Central memory CD4-positive, alpha-beta T cell (primary cell): ENCODE measurements around the gene CUBN.

ENCODE experiments used
- DNase-seq: peaks from one replicate; pipeline ENCODE4 v3.0.0; 2022

The CUBN gene

GRCh38 chr10:16905320-16905719, 224.3 kb downstream of the CUBN start:
- no peak for DNase-seq

- no peak for DNase-seq
Observed at GRCh38 chr10:16904639-16905061, 225.0 kb downstream of the CUBN start.

DNA sequence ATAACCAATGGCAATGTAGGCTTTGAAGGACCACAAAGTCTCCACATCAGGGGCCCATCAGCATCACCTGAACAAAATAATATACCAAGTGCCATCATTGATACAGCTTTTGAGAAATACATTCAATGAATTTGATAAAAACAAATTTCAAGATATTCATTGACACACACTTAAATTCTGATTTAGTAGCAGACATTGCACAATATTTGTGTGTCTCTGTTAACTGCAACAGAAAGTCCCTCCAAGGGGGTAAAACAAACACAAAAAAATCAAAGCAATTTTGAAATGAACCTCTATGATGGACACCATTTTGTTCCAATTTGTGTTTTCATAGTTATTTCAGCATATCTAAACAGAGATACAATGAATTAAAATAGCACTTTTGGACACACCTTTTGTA, 225.6 kb downstream of the CUBN start:
- DNase-seq: no peak

DNA sequence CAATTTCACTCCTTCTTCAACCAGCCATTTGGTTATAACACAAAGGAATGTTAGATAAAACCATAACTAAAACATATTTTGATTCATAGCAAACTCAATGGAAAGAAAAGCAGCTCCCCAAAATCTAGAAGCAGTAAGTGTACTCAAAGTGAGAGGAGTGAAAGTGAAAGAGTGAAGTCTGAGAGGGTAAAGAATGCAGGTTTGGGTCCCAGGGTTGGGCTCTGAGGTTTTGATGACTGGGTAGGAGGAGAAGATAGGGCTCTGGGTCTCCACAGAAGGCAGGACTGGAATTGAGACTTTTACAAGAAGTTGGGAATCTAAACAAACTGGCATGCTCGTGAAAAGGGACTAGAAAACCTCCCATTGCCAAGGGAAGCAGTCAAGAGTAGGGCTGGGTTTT, 227.0 kb downstream of the CUBN start:
- no peak for DNase-seq

DNA sequence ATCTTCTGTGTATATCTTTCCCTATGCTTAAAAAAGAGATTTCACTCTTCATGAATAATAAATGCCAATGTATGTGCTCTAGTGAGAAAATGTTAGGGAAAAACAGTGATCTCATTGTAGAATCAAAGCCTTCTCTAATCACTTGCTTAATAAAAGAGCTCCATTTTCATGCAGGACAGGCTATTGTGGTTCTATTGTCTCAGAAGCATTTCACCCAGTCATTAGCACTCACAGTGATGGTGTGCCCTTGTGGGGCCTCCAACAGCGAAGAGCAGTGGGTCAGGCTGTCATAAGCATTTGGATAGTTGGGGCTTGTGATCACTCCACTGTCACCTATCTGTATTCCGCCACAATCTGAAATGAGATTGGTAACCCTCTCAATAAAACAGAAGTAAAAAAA, 228.5 kb downstream of the CUBN start:
- DNase-seq: no peak

DNA sequence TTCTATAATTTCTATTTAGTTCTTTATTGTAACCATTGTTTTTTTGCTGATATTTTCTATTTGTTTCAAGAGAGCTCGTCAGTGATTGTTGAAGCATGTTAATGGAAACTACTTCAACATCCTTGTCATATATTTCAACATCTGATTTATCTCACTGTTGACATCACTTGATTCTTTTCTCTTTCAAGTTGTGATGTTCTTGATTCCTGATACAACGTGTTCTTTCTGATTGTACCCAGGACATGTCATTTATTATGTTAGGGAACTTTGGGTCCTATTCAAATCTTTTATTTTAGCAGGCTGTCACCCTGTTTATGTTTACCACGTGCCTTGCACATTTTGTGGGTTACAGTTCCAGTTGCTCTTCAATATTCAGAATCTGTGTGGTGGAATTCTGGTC, 232.6 kb downstream of the CUBN start:
- DNase-seq: no peak

- no peak for DNase-seq
Observed at GRCh38 chr10:16894821-16895220, 234.8 kb downstream of the CUBN start.

DNA sequence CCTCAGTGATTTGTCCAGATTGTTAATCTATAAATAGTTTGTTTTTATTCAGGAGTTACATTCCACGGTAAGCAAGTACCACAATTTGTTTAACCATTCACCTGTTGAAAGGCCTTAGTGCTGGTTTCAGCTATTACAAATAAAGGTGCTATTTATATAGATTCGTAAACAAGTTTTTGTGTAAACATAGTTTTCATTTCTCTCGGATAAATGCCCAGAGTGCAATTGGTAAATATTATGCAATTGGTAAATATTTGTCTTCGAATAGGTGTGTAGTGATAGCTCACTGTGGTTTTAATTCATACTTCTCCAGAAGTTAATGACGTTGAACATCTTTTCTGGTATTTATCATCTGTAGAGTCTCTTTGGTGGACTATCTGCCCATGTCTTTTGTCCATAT, 235.9 kb downstream of the CUBN start:
- no peak for DNase-seq

DNA sequence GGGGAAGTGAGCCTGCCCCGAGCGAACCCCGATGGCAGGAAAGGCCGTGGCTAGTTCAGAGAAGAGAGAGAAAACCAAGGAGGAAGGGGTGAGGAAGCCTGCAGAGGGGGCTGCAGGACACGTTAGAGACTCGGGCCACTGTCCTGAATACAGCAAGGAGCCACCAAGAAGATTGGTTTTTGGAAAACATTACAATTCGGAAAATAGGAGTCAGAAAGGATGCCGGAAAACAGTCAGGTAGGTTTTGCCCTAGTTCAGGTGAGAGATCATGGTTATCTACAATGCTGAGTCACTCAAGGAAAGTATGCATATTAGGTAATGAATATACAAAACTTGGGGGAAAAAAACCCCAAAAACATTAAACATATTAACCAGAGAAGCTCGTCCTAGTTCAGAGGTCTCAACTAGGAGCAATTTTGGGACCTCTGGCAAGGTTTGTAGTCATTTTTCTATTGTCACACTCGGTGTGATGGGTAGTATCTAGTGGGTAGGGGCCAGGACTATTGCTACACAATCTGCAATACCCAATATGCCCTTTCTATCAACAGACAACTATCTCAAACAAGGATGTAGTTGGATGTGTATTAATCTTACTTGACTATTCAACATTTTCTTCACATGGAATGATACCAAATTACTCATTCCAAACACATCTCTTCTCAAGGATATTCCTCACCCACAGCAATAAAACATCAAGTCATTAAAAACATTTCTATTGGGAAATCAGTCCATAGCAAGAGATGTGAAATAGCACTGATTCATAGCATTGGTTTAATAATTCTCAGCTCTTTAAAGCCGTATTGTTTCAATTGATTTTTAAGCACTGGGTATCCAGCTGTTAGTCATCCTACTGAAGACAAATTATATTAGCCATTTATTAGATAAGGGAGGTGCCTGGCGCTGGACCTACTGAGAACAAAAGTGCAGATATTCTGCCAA, 238.0 kb downstream of the CUBN start:
- peak; percentile 3 for DNase-seq

DNA sequence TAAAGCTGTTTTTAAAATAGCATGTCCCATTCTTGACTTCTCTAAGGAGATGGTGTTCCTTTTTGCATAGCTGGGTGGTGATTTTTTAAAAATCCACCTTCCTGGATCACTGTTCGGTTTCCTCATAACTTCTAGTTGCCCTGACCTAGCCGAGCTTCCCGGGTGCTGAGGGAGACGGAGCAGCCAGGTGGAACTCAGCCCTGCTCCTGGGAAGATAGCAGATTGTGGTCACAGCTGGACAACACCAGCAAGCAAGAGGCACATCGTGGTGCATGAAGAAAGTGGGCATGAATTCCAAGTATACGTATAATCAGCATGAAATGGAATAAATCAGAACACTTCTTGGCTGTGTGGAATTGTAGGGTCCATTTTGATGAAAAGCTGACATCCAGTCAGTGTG, 238.9 kb downstream of the CUBN start:
- no peak for DNase-seq

GRCh38 chr10:16887565-16887964, 242.0 kb downstream of the CUBN start:
- no peak for DNase-seq

GRCh38 chr10:16886031-16886430, 243.6 kb downstream of the CUBN start:
- no peak for DNase-seq

DNA sequence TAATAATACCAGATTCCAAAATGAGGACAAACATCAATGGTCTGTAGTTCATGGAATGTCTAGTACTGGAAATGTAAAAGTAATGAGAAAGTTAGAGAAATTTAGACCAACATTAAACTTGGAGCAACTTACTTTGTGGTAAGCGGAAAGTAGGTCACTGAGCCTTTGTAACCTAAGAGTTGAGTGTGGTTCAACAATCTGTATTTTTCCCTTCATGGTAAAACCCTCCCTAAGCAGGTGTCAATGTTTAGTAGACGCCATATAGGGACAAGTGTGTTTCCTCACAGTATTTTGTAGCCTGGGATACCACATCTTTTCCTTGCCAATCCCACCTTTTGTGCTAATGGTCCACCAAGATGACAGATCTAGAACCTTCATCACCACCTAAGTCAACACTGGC, 245.1 kb downstream of the CUBN start:
- peak; percentile 8 for DNase-seq

- no peak for DNase-seq
Observed at GRCh38 chr10:16883084-16883483, 246.5 kb downstream of the CUBN start.

- DNase-seq: no peak
Observed at GRCh38 chr10:16870331-16870730, 259.3 kb downstream of the CUBN start.

GRCh38 chr10:16867990-16868389, 261.6 kb downstream of the CUBN start:
- DNase-seq: no peak

DNA sequence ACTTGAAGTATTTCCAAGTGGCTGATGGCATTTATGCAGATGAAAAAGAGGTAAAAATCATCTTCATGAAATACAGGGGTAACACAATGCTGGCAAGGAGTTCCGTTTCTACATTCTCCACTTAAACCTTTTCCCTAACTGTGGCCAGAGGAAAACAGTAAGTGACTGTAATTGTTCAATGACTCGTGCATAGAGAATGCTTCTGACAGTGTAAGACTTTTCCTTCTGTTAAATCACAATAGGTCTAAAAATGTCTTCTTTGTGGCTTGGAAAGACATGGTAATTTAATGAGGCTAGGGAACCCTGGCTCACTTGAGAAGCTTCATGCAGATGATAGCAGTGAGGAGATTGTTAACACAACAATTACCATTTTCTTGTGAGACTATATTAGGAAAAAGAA, 262.1 kb downstream of the CUBN start:
- DNase-seq: no peak

DNA sequence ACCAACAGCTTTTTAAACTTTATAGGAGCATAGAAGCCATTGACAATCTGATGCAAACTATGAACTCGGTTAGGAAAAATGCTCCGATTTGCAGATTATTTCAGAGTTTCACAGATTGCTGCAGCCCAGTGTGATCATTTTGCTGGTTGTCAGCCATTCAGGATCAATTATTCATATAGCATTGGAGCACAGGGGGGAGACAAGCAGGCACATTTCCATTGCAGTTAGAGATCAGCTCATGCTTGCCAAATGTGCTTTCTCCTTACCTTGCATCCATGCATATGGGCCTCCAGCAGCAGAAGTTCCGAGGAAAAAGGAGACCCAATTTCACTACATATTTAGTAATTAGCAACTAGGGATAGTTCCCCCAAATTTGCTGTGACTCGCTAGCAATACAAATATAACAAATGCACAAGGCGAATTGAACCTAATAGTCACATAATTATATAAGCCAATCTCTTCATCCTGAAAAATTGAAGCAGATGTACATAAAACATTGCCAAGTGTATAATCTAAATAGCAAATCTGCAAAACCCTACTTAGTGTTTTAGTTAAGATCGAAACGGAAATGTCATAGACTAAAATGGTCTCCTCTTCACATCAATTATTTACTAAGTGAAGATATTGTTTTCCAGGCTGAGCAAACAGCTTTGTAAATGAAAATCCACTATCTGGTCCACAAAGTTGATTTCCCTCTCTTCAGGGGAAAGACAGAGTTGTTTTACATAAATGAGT, 262.9 kb downstream of the CUBN start:
- no peak for DNase-seq

DNA sequence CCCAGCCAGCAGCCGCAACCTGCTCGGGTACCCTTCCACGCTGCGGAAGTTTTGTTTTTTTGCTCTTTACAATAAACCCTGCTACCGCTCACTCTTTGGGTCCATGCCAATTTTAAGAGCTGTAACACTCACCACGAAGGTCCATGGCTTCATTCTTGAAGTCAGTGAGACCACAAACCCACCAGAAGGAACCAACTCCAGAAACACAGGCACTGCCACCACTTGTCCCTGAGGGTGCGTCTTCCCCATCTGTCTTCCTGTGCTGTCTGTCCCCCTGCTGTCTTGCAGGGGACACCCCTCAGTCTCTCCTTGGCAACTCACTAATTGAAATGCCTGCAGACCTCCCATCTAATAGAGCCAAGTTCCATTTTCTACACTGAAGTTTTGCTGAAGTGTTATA, 263.8 kb downstream of the CUBN start:
- DNase-seq: no peak

- no peak for DNase-seq
Observed at GRCh38 chr10:16863766-16864165, 265.8 kb downstream of the CUBN start.

- DNase-seq: no peak
Observed at GRCh38 chr10:16857419-16857818, 272.2 kb downstream of the CUBN start.

DNA sequence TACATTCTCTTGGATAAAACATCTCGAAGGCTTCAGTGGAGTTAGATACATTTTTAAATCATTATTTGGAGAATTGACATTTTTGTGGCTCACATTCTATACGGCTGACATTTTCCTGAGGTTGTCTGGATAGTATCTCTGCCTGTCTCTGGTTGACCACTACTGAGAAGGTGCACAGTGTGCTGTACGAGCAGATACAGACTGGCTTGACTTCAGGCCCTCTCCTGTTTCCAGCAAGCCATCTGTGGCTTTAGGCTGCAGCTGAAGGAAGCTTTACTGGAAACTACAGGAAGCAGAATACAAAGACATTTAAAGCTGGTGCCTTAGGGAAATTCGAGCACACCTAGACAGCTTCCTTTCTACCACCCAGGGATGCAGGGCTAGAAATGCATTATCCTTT, 273.0 kb downstream of the CUBN start:
- DNase-seq: no peak

- DNase-seq: no peak
Observed at GRCh38 chr10:16856092-16856491, 273.5 kb downstream of the CUBN start.

DNA sequence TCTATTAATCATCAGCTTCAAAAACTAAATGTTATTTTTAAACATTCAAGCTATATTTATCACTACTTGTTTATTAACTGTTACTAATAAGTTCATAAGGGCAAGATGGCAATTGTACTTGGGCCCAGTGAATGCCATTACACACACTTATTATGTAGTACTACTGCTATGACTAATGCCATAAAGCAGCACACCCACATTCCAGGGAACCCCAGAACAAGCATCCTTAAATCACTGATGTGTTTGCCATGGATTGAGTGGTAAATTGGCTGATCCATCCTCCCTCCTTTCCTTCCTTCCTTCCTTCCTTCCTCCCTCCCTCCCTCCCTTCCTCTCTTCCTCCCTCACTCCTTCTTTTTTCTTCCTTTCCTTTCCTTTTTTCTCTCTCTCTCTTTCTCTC, 275.0 kb downstream of the CUBN start:
- DNase-seq: no peak
